GM21717 (cell line): Measurements from ENCODE around the gene TJP2.

ENCODE experiments used
- ATAC-seq: cut with Tn5 transposase; IDR thresholded peaks from one replicate; pipeline ENCODE4 v1.9.1; 2021; ENCODE audit warnings: mild to moderate bottlenecking, moderate library complexity; ENCODE audit not compliant: unreplicated experiment

TJP2 gene

DNA sequence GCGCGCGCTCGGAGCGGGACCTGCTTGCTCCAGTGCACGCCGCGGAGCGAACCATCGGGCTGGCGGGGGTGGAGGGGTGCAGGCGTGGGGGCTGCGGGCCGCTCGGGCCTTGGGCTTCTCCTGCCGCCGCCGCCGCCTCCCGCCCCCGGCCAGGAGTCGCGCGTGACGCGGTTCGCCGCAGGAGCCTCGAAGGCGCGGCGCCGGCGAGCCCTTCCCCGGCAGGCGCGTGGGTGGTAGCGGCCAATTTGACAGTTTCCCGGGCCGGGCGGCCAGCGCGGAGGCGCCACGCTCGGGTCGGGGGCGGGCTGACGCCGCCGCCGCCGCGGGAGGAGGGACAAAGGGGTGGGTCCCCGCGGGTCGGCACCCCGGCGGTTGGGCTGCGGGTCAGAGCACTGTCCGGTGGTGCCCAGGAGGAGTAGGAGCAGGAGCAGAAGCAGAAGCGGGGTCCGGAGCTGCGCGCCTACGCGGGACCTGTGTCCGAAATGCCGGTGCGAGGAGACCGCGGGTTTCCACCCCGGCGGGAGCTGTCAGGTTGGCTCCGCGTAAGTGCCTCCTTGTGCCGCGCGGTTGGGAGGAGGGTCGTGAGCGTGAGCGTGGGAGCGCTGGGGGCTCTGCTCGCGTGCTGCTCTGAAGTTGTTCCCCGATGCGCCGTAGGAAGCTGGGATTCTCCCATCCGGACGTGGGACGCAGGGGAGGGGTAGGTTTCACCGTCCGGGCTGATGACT lies at the start of gene TJP2:
TJP2 (plus strand) TSS at position 387 of the 725 bp plus-strand sequence; CDS start at position 483, 96 bp downstream.
- peak; percentile 35 for ATAC-seq

- no peak for ATAC-seq
Measured at GRCh38 chr9:69130456-69131441, 43.3 kb upstream of the TJP2 start.

- ATAC-seq, result no peak
Measured at GRCh38 chr9:69131682-69132081, 42.4 kb upstream of the TJP2 start.

- ATAC-seq, result no peak
Measured at GRCh38 chr9:69132361-69132760, 41.7 kb upstream of the TJP2 start.

GRCh38 chr9:69134412-69134811 lies 39.7 kb upstream of the TJP2 start:
- no peak for ATAC-seq

DNA sequence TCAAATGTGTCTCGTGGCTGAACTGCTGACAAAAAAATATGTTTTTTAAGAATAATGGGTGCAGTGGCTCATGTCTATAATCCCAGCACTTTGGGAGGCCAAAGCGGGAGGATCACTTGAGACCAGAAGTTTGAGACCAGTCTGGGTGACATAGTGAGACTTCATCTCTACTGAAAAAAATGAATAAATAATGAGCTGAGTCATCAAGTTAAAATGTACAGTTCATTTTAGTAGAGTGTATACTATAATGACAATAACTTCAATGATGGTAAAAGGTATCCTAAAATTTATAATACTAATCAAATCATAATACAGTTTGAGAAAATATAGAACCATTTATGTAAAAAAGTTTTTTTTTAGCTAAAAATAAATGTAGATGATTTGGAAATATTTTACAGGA lies 37.9 kb upstream of the TJP2 start:
- no peak for ATAC-seq

- ATAC-seq, result no peak
Measured at GRCh38 chr9:69136779-69137178, 37.3 kb upstream of the TJP2 start.

GRCh38 chr9:69137311-69137710 lies 36.8 kb upstream of the TJP2 start:
- no peak for ATAC-seq

DNA sequence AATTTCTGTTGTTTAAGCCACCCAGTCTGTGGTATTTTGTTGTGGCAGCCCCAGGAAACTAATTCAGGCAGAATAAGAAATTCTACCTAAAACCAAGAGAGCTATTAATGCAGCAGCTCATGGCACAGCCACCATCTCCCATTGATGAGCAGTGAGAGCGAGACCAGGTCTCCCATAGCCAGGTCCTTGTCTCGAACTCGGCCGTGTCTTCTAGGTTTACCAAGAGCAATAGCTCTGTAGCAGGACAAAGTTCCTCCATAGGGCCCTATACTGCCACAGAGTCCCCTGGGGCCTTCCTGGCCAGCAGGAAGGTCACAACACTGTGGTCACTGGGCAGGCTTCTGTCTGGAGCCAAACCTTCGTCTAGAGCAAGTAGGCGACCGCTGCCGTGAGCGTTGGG lies 34.5 kb upstream of the TJP2 start:
- ATAC-seq, result no peak

DNA sequence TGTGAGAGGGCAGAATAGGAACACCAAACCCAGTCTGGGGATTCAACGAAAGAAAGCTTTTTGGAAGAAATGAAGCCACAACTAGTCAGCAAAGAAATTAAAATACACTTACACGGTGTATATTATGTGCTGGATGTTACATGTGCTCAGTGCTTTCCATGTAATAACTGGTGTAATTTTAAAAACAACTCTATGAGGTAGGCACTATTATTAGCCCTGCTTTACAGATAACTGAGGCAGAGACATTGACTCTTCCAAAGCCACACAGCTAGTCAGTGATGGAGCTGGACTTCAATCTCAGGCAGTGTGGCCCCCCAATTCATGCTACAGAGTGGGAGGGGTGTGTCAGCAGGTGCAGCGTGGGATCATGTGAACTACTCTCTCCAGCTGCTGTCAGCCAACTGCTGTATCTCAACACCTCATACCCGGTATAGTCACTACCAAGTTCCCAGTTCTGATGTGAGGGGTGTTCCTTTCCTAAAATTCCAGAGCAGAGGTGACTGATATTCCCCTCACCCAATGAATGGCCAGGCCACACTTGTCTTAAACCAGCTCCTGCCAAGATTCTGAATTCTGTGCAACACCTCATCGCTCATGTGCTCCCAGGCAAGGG lies 33.8 kb upstream of the TJP2 start:
- no peak for ATAC-seq

DNA sequence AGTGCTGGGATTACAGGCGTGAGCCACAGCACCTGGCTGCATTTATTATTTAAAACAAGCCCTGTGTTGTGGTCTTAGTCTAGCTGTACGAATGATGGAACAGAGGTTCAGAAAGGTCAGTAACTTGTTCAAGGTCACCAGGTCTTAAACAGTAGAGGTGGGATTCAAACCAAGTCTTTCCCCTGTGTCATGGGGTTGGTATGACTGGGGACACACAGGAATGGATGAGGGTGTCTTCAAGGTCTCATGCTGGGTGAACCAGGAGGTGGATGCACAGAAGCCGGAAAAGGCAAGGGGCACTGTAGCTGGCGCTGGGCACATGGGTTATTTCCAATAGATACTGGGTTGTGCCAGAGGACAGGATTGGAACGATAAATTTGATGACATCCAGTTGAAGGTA lies 32.2 kb upstream of the TJP2 start:
- no peak for ATAC-seq

DNA sequence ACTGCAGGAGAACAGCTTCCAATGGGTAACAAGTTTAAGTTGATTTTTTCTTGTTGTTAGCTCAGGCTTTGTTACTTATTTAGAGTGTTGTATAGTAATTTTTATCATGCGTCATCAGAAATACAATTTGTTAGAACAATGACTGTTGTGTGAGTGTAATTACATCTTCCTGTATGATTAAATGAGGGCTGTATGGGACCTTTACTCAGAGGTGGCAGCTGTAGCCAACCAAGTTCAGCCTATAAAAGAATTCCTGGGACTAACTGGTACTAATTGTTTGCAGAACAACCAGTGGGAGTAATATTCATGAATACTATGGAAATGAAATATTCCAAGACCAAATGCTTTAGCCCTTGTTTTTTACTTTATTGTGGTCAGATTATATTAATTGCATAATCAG lies 30.8 kb upstream of the TJP2 start:
- ATAC-seq, result no peak

- ATAC-seq, result no peak
Measured at GRCh38 chr9:69145144-69145715, 28.8 kb upstream of the TJP2 start.

DNA sequence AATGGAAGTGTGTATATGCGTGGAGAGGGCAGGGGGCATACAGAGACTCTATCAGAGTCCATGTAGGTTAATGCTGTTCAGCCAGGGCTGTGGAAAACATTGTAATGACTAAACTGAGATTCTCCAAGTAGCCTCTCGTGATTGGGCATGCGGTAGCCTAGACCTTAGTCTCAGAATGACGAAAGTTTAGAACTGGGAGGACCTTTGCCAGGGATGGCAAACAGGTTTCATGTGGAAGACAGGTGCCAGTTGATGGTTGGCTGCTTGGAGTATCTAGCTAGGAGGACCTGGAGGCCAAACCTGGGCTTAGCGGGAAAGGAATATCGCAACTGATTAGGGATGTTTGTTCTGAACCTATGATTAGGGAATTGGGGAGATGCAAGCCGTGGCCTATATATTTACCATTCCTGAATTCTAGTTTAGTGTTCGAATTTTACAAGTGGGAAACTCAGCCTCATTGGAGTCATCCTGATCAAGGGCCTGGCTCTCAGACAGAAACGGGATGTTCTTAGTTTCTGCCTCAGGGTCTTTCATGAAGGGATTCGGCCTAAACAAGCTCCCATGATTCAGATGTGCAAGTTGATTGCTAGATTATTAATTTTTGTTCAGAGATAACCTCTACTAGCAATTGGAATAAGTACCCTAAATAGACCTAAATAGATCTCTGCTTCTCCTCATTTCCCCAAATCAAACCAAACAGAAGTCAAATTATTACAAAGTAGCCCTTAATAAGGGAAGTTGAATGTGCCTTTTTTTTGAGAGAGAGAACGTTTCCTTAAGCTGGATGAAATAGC lies 26.8 kb upstream of the TJP2 start:
- ATAC-seq, result no peak

DNA sequence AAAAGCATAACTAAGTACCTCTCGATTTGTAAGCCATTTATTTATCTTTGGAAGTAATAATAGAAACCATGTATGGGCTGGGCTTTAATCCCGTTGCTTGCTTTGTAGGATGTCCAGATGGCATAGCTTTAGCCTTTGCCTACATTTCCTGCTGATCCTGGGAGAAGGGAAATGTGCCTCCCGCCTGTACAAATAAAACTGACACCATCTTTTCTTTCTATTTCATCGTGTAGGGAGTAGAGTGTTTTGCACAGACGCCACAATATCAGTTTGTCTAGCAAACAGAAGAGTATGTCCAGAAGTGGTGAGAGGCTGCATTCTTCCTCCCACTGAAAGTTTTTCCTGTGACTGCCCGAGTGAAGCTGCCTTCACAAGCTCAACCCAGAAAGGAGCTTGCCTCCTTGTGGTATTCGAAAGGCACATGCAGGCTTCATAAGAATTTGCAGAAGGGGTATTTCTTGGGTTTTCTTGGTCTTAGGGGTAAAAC lies 24.7 kb upstream of the TJP2 start:
- no peak for ATAC-seq

DNA sequence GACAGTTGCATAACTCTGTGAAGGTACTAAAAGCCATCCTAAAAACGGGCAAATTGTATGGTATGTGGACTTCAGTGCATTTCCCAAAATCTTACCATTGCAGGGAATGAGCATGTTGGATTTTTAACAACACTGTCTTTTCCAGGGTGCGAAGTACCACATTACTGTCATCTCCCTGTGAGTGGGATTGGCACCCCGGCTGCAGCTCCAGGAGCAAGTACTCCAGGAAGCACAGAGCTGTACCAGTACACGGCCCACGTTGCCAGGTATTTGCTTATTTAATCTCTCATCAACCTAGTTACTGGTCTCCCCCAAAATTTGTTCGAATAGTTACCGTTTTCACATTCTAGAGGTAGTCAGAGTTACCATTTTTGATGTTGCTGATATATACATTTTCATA lies 22.6 kb upstream of the TJP2 start:
- no peak for ATAC-seq

GRCh38 chr9:69153707-69154521 lies 20.2 kb upstream of the TJP2 start:
- ATAC-seq, result no peak

DNA sequence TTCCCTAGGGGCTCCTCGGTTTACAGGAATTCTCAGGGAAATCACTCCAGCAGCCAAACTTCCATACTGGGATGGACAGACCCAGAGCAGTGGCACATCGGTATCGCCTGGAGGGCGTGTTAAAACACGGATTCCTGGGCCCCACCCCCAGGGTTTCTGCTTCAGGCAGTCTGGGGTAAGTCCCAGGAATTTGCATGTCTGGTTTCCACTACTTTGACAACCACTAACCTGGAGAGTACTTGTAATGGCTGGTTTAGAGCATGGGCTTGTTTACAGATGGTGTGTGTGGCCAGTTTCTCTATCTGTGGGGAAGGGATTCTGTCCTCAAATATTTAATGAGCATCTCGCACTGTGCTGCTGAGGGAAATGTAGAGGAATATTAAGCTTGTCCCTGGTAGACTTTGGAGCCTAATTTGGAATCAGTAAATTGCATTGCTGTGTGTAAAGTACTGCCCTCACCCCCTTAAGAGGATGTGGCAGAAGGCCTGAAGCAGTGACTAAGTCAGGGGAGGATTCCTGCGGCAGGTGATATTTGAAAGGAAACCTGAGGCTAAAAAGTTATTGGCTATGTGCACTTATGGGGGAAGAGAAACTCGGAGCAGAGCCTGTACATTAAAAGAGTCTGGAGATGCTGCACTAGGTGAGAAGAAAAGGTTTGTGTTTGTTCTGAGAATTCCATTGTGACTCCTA lies 18.6 kb upstream of the TJP2 start:
- ATAC-seq, result peak; percentile 99
